Natural killer cell (primary cell): ENCODE results near the gene ARMC8. TPM values are rescaled to one million over a fixed set of nuclear protein-coding genes. Genes with fewer than 3 reads are reported as not detected.

ENCODE experiments used
- ATAC-seq, 3 donors: fragments of 150-1000 bp in 2 of 3; fragments of 200-7000 bp in 1 of 3; cut with Tn5 transposase; 1 replicate in 1 of 3; 2 replicates in 2 of 3; pipeline ENCODE4 v1.10.0; 2021; ENCODE audit warnings: mild to moderate bottlenecking in 2 of 3, moderate library complexity in 2 of 3
- DNase-seq, 2 donors: peaks; one replicate each; pipeline versions ENCODE4 v3.0.0 to v3.0.0-alpha.2; 2013 to 2021; ENCODE audit warnings: mixed read lengths in 1 of 2
- H3K27ac ChIP-seq: one replicate; pipeline ENCODE4 v1.5.1; 2013; ENCODE audit warnings: mild to moderate bottlenecking, low read length
- H3K27me3 ChIP-seq: one replicate; pipeline ENCODE4 v1.6.1; 2013; ENCODE audit warnings: low read length; ENCODE audit not compliant: control insufficient read depth, insufficient read depth
- H3K36me3 ChIP-seq: one replicate; pipeline ENCODE4 v1.6.1; 2013; ENCODE audit warnings: low read length; ENCODE audit not compliant: control insufficient read depth, insufficient read depth
- H3K4me1 ChIP-seq: one replicate; pipeline ENCODE4 v1.6.1; 2013; ENCODE audit warnings: low read length; ENCODE audit not compliant: control insufficient read depth, insufficient read depth
- H3K4me3 ChIP-seq: one replicate; pipeline ENCODE4 v1.5.1; 2013; ENCODE audit warnings: low read length
- H3K9me3 ChIP-seq: one replicate; pipeline ENCODE4 v1.6.1; 2013; ENCODE audit warnings: low read length; ENCODE audit not compliant: control insufficient read depth, insufficient read depth
- H3K27ac Mint-ChIP-seq, 2 donors: one replicate each; pipeline ENCODE4 v1.8.0; 2022; ENCODE audit warnings: mild to moderate bottlenecking in 2 of 2, mixed read lengths in 2 of 2, moderate library complexity in 1 of 2
- H3K27me3 Mint-ChIP-seq, 2 donors: one replicate each; pipeline ENCODE4 v1.8.0; 2022; ENCODE audit warnings: low read depth in 2 of 2, mixed read lengths in 2 of 2
- H3K36me3 Mint-ChIP-seq: one replicate; pipeline ENCODE4 v1.8.0; 2022; ENCODE audit warnings: mixed read lengths
- H3K4me1 Mint-ChIP-seq, 2 donors: one replicate each; pipeline ENCODE4 v1.8.0; 2022; ENCODE audit warnings: mixed read lengths in 2 of 2
- H3K4me3 Mint-ChIP-seq: one replicate; pipeline ENCODE4 v1.8.0; 2022; ENCODE audit warnings: mild to moderate bottlenecking, moderate library complexity, mixed read lengths
- H3K9me3 Mint-ChIP-seq, 2 donors: one replicate each; pipeline ENCODE4 v1.8.0; 2022; ENCODE audit warnings: mixed read lengths in 2 of 2
- WGBS: methylation state at CpG from one replicate; pipeline ENCODE4 v1.1.7; 2013; ENCODE audit warnings: missing lambda C conversion rate; ENCODE audit not compliant: insufficient coverage; 5-methylcytosine and 5-hydroxymethylcytosine counted together
- intact Hi-C: fragments of 100-400 bp; cut with micrococcal nuclease; formaldehyde crosslinking; loops from one replicate; pipeline ENCODE4 v1.14.2; 2022
- total RNA-seq, 4 donors: library from RNA; stranded (reverse); fragments of 120-200 nt in 1 of 4; gene quantifications; one replicate each; pipeline versions ENCODE4 v1.2.3 to v1.2.4, GENCODE V29; 2013 to 2022
- TF ChIP-seq, protein P1 (sequence below): fragments of 200-600 bp; IDR thresholded peaks from one replicate; pipeline ENCODE4 v1.8.0; 2022; ENCODE audit warnings: antibody characterized with exemption

The ARMC8 gene
- total RNA-seq, 3 donors from 2014 or later (not counting 1 experiment from before 2014, with no cell fraction given) = 75.4 to 93.5 (median 86.4) TPM

DNA sequence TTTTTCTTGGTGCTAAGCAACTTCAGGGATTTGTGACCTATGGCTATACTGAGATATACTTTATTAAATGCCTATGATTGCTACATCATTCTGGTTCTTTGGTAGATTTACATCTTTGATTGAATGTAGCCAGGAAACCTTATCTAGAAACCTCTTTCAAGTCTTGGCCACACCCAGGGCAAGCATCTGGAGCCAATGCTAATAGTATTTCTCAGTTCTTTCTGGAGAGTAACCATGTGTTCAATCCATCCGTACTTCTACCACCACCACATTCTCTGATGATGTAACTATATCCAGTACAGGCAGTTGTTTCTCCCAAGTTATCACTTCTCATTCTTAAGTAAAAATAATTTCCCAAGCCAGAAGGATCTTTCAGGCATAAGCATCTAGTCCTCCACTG lies 73.5 kb downstream of the ARMC8 start:
- intact Hi-C loops = no loop called here
- no peak for DNase-seq
- no peaks in the 10 kb centered on the region for H3K4me1 ChIP-seq
- Mint-ChIP-seq H3K36me3 (no peaks in the 10 kb centered on the region), H3K27ac (no peak overlapping the region), H3K4me1 (peaks cover 0 to 4% of the 10 kb centered on the region in 2 donors), H3K27me3 (no peaks in the 10 kb centered on the region), H3K9me3 (no peaks in the 10 kb centered on the region), H3K4me3 (no peak overlapping the region)
- WGBS = 90% methylated on average over 1 of the region's 1 CpG
- H3K27ac ChIP-seq = no peak overlapping the region
- no peaks in the 10 kb centered on the region for H3K27me3 ChIP-seq
- ATAC-seq = no peak
- H3K9me3 ChIP-seq = no peaks in the 10 kb centered on the region
- TF ChIP-seq, protein P1, sequence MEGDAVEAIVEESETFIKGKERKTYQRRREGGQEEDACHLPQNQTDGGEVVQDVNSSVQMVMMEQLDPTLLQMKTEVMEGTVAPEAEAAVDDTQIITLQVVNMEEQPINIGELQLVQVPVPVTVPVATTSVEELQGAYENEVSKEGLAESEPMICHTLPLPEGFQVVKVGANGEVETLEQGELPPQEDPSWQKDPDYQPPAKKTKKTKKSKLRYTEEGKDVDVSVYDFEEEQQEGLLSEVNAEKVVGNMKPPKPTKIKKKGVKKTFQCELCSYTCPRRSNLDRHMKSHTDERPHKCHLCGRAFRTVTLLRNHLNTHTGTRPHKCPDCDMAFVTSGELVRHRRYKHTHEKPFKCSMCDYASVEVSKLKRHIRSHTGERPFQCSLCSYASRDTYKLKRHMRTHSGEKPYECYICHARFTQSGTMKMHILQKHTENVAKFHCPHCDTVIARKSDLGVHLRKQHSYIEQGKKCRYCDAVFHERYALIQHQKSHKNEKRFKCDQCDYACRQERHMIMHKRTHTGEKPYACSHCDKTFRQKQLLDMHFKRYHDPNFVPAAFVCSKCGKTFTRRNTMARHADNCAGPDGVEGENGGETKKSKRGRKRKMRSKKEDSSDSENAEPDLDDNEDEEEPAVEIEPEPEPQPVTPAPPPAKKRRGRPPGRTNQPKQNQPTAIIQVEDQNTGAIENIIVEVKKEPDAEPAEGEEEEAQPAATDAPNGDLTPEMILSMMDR = no peak
- no peak overlapping the region for H3K4me3 ChIP-seq
- H3K36me3 ChIP-seq = peaks cover 9% of the 10 kb centered on the region

DNA sequence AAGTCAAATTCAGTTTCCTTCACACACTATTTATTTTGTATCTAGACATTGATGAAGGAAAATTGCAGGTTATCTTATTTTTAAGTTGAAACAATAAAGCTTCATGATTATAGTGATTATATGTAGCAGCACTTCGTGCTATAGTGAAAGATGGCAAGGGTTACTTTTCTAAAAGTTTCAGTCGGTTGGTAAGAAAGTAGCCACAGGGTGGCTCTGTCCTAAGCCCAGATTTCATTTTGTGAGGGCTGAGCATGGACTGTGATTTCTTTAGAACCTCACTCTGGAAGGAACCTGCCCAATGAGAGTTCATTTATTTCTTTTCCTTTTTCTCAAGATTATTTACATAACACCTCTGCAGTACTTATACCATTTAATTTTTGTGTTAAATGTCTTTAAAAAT lies 76.0 kb downstream of the ARMC8 start:
- no peak for ATAC-seq

DNA sequence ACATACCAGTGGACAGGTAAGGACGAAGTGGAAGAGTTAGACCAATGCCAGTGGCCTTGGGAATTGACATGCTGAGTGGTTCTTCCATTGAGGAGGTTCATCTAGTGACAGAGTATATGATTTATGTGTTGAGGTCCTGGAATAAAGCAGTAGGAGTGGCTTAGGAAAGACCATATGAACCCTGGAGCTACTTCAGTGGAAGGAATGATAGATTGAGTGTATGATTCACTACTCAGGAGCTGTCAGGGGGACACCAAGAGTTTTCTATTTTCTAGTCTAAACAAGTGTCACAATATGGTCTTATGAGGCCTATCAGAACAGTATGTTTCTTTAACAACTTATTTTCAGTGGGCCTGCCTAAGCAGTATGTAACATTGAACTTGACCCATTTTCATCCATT lies 78.6 kb downstream of the ARMC8 start:
- Mint-ChIP-seq H3K9me3 (no peaks in the 10 kb centered on the region), H3K4me1 (no peaks in the 10 kb centered on the region), H3K27ac (no peak overlapping the region), H3K36me3 (peaks cover 8% of the 10 kb centered on the region), H3K4me3 (no peak overlapping the region), H3K27me3 (no peaks in the 10 kb centered on the region)
- Histone ChIP-seq H3K36me3 (peaks cover 21% of the 10 kb centered on the region), H3K4me3 (no peak overlapping the region), H3K4me1 (no peaks in the 10 kb centered on the region), H3K27ac (no peak overlapping the region), H3K9me3 (no peaks in the 10 kb centered on the region), H3K27me3 (no peaks in the 10 kb centered on the region)
- DNase-seq (no peak), ATAC-seq (no peak)
- intact Hi-C loops = no loop called here
- TF ChIP-seq, protein P1 = no peak
- 97% methylated on average over 1 of the region's 1 CpG for WGBS

More for the DNA sequence above, 76.0 kb downstream of the ARMC8 start:
- H3K4me1 Mint-ChIP-seq = peaks cover 0 to under 1% of the 10 kb centered on the region in 2 donors
- H3K27ac Mint-ChIP-seq = no peak overlapping the region
- H3K9me3 Mint-ChIP-seq = no peaks in the 10 kb centered on the region
- H3K36me3 Mint-ChIP-seq = peaks cover 8% of the 10 kb centered on the region
- Histone ChIP-seq H3K27ac (no peak overlapping the region), H3K4me1 (no peaks in the 10 kb centered on the region), H3K27me3 (no peaks in the 10 kb centered on the region), H3K36me3 (peaks cover 16% of the 10 kb centered on the region), H3K4me3 (no peak overlapping the region), H3K9me3 (no peaks in the 10 kb centered on the region)
- intact Hi-C loops = no loop called here
- 88% methylated on average over 2 of the region's 2 CpGs for WGBS
- TF ChIP-seq, protein P1 = no peak
- no peaks in the 10 kb centered on the region for H3K27me3 Mint-ChIP-seq
- no peak for DNase-seq
- no peak overlapping the region for H3K4me3 Mint-ChIP-seq

DNA sequence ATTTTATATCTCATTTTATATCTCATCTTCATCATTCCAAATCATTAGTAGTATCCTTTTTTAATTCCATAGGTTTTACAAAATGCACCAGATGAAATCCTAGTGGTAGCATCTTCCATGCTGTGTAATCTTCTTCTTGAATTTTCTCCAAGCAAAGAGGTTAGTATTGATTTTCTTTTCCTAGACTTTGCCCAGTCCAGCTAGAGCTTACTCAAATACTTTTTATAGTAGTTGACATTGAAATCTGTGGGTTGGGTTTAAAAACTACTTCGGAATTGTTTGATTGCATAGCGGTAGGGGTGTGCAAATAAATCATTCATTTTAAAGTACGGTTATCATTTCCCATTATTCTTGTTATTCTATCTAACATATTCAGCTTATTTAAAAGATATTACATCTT lies 80.0 kb downstream of the ARMC8 start:
- Mint-ChIP-seq H3K4me3 (no peak overlapping the region), H3K4me1 (no peaks in the 10 kb centered on the region), H3K27me3 (no peaks in the 10 kb centered on the region), H3K9me3 (no peaks in the 10 kb centered on the region), H3K27ac (no peak overlapping the region), H3K36me3 (peaks cover 18% of the 10 kb centered on the region)
- no peaks in the 10 kb centered on the region for H3K27me3 ChIP-seq
- no CpG with 5 or more reads among the region's 3 CpGs for WGBS
- H3K4me1 ChIP-seq = no peaks in the 10 kb centered on the region
- no peak overlapping the region for H3K27ac ChIP-seq
- DNase-seq = no peak
- ATAC-seq = no peak
- intact Hi-C loops = no loop called here
- H3K9me3 ChIP-seq = no peaks in the 10 kb centered on the region
- TF ChIP-seq, protein P1 = no peak
- H3K36me3 ChIP-seq = peaks cover 26% of the 10 kb centered on the region
- H3K4me3 ChIP-seq = no peak overlapping the region
